Measurements from ENCODE around the gene MED9. TPM values are rescaled to one million over a fixed set of nuclear protein-coding genes. Genes with fewer than 3 reads are reported as not detected.

MED9 gene
- total and polyA plus RNA-seq, 2 of the 4 experiments (the other 2 are of a cell fraction), result 6.1 to 10.1 TPM

- no peak overlapping the region for H4K5ac ChIP-seq (ENCODE audit: low read depth, low read length)
- no peak overlapping the region for H4K8ac ChIP-seq (ENCODE audit: low read depth in 2 of 2, low read length in 2 of 2)
- no peak overlapping the region for H3K56ac ChIP-seq (ENCODE audit: extremely low read depth, insufficient read depth, low read length)
- no peak overlapping the region for H3K4ac ChIP-seq (ENCODE audit: low read depth, low read length)
- no peak for ATAC-seq (ENCODE audit: low read depth)
- no peak overlapping the region for H2BK15ac ChIP-seq (ENCODE audit: low read depth, low read length)
- H3K14ac ChIP-seq (replicated peaks; ENCODE audit: low read depth, low read length), result no peak overlapping the region
- no peak overlapping the region for H2BK120ac ChIP-seq (ENCODE audit: low read depth, low read length)
- intact Hi-C loops (cut with micrococcal nuclease), result no loop called here
- no peak overlapping the region for H2BK5ac ChIP-seq (ENCODE audit: low read depth, low read length, poor library complexity, severe bottlenecking)
- no peak for DNase-seq
- H2BK20ac ChIP-seq (ENCODE audit: low read depth, low read length), result no peak overlapping the region
- WGBS, 2 experiments (ENCODE audit: extremely low coverage in 2 of 2, insufficient read length in 1 of 2), result 86% methylated on average over 2 of the region's 6 CpGs; no CpG with 5 or more reads in 1 of the 2 experiments
- no peak overlapping the region for H3K4me3 ChIP-seq (ENCODE audit: insufficient read depth, low read depth, low read length)
- H3K9ac ChIP-seq (ENCODE audit: low read depth, low read length), result no peak overlapping the region
- H4K20me1 ChIP-seq (ENCODE audit: insufficient read depth, low read length), result peaks cover 19% of the 10 kb centered on the region; the same call in 1 of the 2 replicates
- no peak overlapping the region for H2AK9ac ChIP-seq (replicated peaks; ENCODE audit: low read depth, low read length, poor library complexity)
- H3K9me3 ChIP-seq (ENCODE audit: control insufficient read depth, insufficient read depth, low read length), result no peaks in the 10 kb centered on the region
- ChIA-PET CTCF (no interaction called here), POLR2A (ENCODE audit: unreplicated experiment) (no interaction called here)
- no peak overlapping the region for H2AFZ ChIP-seq (replicated peaks; ENCODE audit: low read length, poor library complexity)
- H3K9me1 ChIP-seq (ENCODE audit: insufficient read depth, low read length), result peaks cover 4% of the 10 kb centered on the region
- H4K91ac ChIP-seq (ENCODE audit: insufficient read depth, low read depth, low read length), result no peak overlapping the region
- dilution Hi-C loops (cut with HindIII; ENCODE audit: low sequenced_read_pairs, unreplicated experiment), result no loop called here
- H2AK5ac ChIP-seq (ENCODE audit: low read depth, low read length), result no peak overlapping the region
- TF ChIP-seq USF2 (IDR thresholded peaks at IDR 0.05; ENCODE audit: low read depth, low read length) (no peak), CTCF (conservative IDR thresholded peaks at IDR 0.05; ENCODE audit: low read depth, low read length) (no peak), MAFK (IDR thresholded peaks at IDR 0.05; ENCODE audit: low read depth, low read length) (no peak), FOS (IDR thresholded peaks at IDR 0.05; ENCODE audit: low read depth, low read length) (no peak), RCOR1 (IDR thresholded peaks at IDR 0.05; ENCODE audit: insufficient replicate concordance, low read length) (no peak), CEBPB (IDR thresholded peaks at IDR 0.05; ENCODE audit: low read depth, low read length) (no peak), SMC3 (IDR thresholded peaks at IDR 0.05; ENCODE audit: low read depth, low read length) (no peak), BHLHE40 (IDR thresholded peaks at IDR 0.05; ENCODE audit: low read depth, low read length) (no peak), POLR2A (IDR thresholded peaks at IDR 0.05; ENCODE audit: low read depth, low read length) (no peak), MXI1 (IDR thresholded peaks at IDR 0.05; ENCODE audit: borderline replicate concordance, low read depth, low read length) (no peak), RFX5 (IDR thresholded peaks at IDR 0.05; ENCODE audit: low read depth, low read length) (no peak), CHD1 (IDR thresholded peaks at IDR 0.05; ENCODE audit: low read depth, low read length) (no peak), NFE2L2 (IDR thresholded peaks at IDR 0.05; ENCODE audit: low read depth, low read length) (no peak), ELK1 (IDR thresholded peaks at IDR 0.05; ENCODE audit: borderline replicate concordance, low read depth, low read length) (no peak), MAZ (IDR thresholded peaks at IDR 0.05; ENCODE audit: borderline replicate concordance, low read depth, low read length) (no peak)
- no peak overlapping the region for H3K27ac ChIP-seq (ENCODE audit: insufficient read depth, low read length)
- no peaks in the 10 kb centered on the region for H3K27me3 ChIP-seq (ENCODE audit: control insufficient read depth, insufficient read depth, low read length)
- peaks cover 50 to 75% of the 10 kb centered on the region in 2 experiments for H3K79me1 ChIP-seq (ENCODE audit: low read depth in 1 of 2, low read length in 2 of 2)
- H3K4me1 ChIP-seq (ENCODE audit: control insufficient read depth, insufficient read depth, low read length), result no peaks in the 10 kb centered on the region; the same call in 1 of the 2 replicates
- no peak overlapping the region for H3K18ac ChIP-seq (ENCODE audit: low read depth, low read length)
- BruUV-seq (replicated peaks), result no TSS peak
- H3K4me2 ChIP-seq (ENCODE audit: low read depth, low read length), result no peak overlapping the region
- no peak overlapping the region for H3K23ac ChIP-seq (ENCODE audit: low read depth, low read length)
- in situ Hi-C loops (cut with MboI; ENCODE audit: low sequenced_read_pairs), result no loop called here
- peaks cover 15% of the 10 kb centered on the region for H3K36me3 ChIP-seq (ENCODE audit: control insufficient read depth, insufficient read depth, low read length)
Observed at GRCh38 chr17:17480593-17481148, 3.9 kb downstream of the MED9 start.
